Neural progenitor cell (in vitro differentiated cells): ENCODE measurements around the gene MARCHF2.

ENCODE experiments used
- CTCF ChIP-seq: fragments of 200-600 bp; sonication (generic); IDR thresholded peaks from 2 replicates; pipeline ENCODE4 v1.5.1; 2017; ENCODE audit warnings: antibody characterized with exemption, mild to moderate bottlenecking
- EZH2 ChIP-seq: fragments of 200-600 bp; sonication (generic); IDR thresholded peaks from 2 replicates; pipeline ENCODE4 v1.6.1; 2017; ENCODE audit warnings: antibody characterized with exemption, mild to moderate bottlenecking, moderate library complexity

GRCh38 chr19:8461376-8461775 lies 48.3 kb downstream of the MARCHF2 start:
- TF ChIP-seq CTCF (no peak), EZH2 (no peak)
